Non-pigmented ciliary epithelial cell (primary cell): ENCODE data around the gene AGAP3.
"Not testable (repeated sequence)": the region's sequence is repeated elsewhere in the genome, so short reads cannot be mapped to it uniquely, and the experiment has no call there.

Source experiments
- DNase-seq: peaks from one replicate; pipeline ENCODE4 v3.0.0-alpha.2; 2010; ENCODE audit warnings: low read depth

AGAP3 gene

GRCh38 chr7:151085691-151086620, at the start of gene AGAP3:
Gene AGAP3 (plus strand): TSS chr7:151086475. CDS start chr7:151086742, 267 bp downstream.
- no peak for DNase-seq

- peak; percentile 75 for DNase-seq
These were observed 47.1 kb upstream of the AGAP3 start for GRCh38 chr7:151038951-151039849.

- no peak for DNase-seq
These were observed 46.3 kb upstream of the AGAP3 start for GRCh38 chr7:151039850-151040548.

- no peak for DNase-seq
These were observed 45.5 kb upstream of the AGAP3 start for GRCh38 chr7:151040616-151041375.

- not testable (repeated sequence) for DNase-seq
These were observed 42.8 kb upstream of the AGAP3 start for GRCh38 chr7:151043449-151043848.

- no peak for DNase-seq
These were observed 42.3 kb upstream of the AGAP3 start for GRCh38 chr7:151043959-151044358.

- no peak for DNase-seq
These were observed 41.0 kb upstream of the AGAP3 start for GRCh38 chr7:151045262-151045661.

- DNase-seq, result no peak
These were observed 40.3 kb upstream of the AGAP3 start for GRCh38 chr7:151045967-151046366.

GRCh38 chr7:151046603-151047573, 39.4 kb upstream of the AGAP3 start:
- no peak for DNase-seq

GRCh38 chr7:151047976-151048815, 38.1 kb upstream of the AGAP3 start, which contains the start of gene ASIC3:
Gene ASIC3 (plus strand): TSS chr7:151048531. CDS start chr7:151048886, 355 bp downstream.
- DNase-seq, result no peak

- DNase-seq, result no peak
These were observed 37.3 kb upstream of the AGAP3 start for GRCh38 chr7:151048911-151049463.

- no peak for DNase-seq
These were observed 35.2 kb upstream of the AGAP3 start for GRCh38 chr7:151051108-151051507.

GRCh38 chr7:151053096-151053495, 33.2 kb upstream of the AGAP3 start:
- DNase-seq, result no peak

- DNase-seq, result no peak
These were observed 32.5 kb upstream of the AGAP3 start for GRCh38 chr7:151053751-151054150.

GRCh38 chr7:151056283-151056665, 30.0 kb upstream of the AGAP3 start:
- DNase-seq, result no peak

GRCh38 chr7:151056666-151057505, 29.4 kb upstream of the AGAP3 start:
- no peak for DNase-seq

GRCh38 chr7:151057506-151057988, 28.7 kb upstream of the AGAP3 start, which contains the start of gene CDK5:
Gene CDK5 (minus strand): TSS chr7:151057897. CDS start chr7:151057848, 49 bp downstream.
- DNase-seq, result no peak
